HuH-7 (cell line): ENCODE results near the gene NTSR1.

Experiments
- DNase-seq: peaks from one replicate; pipeline ENCODE4 v3.0.0; 2011; ENCODE audit warnings: low spot score

The NTSR1 gene

GRCh38 chr20:62740286-62741141 lies 31.9 kb downstream of the NTSR1 start:
- no peak for DNase-seq

DNA sequence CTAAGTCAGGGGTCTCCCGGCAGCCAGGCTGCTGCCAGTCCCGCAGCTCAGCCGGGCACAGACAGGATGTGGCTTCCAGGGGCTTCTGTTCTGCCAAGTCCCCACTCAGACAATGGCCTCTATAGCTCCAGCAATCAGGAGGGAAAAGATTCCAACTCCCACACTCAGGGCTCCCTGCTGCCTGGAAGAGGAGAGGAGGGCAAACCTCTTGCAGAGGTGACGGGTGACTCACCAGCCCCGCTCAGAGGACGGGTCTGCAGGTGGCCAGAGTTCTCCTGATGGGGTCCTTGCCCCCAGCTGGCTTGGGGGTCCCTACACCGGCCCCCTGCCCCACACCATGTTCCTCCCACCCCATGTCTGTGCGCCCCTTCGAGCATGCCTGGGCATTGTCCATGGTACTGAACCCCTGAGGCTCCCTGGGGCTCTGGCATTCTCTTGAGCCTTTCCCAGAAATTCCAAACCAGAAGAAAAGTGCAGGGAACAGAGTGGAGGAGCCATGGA lies 32.6 kb downstream of the NTSR1 start:
- no peak for DNase-seq

DNA sequence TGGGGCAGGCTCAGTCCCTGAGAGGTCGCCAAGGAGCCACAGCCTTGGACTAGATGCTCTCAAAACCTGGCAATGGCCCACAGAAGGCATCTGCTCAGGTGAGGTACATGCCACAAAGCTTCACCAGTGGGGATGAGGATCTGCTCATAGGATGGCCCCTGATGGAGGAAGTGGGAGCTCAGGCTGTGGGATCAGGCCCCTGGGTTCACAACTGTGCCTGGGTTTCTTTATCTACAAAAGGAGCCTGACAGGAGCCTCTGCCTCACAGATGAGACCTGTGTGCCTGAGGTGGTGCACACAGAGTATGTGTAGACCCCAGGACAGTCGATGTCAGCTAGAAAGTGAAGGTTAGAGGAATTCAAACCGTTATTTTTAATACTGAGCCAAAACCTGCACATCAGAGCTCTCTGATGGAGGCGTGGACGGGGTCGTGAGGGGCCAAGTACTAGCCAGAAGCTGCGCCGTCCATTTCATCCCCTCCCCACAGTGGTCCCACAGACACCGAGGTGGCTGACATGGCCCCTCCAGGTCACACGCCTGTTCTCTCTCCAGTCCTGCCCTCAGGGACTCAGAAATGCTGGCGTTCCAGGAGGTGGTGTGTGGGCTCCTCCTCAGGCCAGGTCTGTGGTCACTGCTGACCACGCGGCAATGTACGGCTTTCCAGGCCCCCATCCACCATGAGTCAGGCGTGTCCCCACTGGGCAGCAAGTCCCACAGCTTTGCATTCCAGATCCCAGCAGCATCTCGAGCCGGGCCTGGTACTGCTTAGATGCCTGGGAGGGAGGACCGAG lies 33.3 kb downstream of the NTSR1 start:
- no peak for DNase-seq

GRCh38 chr20:62742550-62742949 lies 33.9 kb downstream of the NTSR1 start:
- DNase-seq, result no peak

DNA sequence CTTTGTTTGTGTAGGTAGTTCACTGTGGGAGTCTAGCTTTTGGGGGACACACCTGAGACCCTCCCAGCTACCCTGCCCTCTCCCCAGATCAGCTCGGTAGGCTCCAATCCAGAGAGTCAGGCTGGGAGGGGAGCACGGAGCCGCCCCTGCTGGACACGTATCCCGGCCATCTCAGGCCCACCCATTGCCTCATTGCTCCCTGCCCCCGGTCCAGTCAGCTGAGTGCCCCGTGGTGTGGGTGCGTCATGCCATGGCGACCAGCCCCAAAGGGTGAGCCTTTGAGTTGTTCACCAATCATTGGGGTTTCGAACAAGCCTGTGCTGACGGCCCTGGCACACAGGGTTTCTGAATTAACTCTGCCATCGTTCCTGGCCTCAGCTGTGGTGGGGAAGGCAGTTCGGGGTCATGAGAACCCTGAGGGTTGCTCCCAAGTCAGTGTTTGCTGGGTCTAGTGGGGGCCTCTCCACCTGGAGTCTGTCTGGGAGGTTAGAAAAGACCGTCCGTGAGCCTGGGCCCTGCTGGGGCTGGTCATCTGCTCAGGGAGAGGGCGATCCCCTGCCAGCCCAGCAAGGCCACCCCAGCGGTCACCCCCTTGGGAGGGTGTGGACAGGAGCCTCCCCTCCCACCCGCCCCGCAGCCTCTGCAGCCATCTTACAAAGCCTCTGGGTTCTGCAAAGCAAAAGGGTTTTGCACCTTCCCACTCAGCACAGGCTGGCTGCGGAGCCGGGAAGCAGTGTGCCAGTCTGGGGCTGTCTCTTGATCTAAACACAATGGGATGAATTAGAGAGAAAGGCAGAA lies 34.5 kb downstream of the NTSR1 start:
- DNase-seq, result no peak

DNA sequence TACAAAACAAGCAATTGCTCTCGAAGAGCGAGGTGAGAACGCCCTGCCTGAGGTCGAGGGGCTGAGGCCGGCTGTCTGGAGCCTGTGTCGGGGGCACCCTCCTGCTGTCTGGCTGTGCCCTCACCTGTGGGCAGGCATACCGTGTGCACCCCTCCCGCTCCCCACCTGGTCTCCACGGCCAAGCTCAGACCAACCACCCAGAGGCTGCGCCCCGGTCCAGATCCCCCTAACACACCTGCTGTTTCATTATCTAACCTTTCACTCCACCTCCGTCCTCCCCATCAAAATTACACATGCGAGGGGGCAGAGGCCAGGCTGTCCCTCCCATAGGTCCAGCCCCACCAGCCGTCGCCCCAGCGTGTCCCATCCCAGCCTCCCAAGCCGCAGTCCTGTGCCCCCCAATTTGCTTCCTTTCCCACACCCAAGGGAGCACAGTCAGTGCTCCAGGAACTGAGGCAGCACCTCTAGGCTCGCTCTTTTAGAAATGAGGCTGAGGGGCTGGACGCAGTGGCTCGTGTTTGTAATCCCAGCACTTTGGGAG lies 35.2 kb downstream of the NTSR1 start:
- DNase-seq, result no peak

- no peak for DNase-seq
Observed at GRCh38 chr20:62744741-62745191, 36.1 kb downstream of the NTSR1 start.

DNA sequence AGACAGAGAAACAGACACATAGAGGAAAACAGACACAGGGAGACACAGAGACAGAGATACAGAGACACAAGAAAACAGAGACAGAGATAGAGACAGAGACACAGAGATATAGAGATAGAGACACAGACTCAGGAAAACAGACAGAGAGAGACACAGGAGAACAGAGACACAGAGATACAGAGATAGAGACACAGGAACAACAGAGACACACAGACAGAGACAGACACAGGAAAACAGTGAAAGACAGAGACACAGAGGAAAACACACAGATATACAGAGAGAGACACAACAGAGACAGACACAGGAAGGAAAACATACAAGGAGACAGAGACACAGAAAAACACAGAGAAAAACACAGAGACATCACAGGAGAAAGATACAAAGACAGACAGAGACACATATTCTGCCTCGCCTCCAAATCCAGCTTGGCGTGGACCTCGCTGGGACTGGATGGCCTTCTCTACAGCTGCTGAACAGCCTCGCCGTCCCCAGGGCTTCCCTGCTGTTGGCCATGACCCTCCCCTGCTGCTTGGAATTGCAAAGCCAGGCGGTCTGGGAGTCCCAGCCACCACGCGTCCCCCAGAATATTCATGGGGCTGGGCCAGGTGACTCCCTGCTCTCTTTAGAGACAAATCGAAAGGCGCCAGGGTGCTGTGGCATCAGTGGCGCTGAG lies 36.8 kb downstream of the NTSR1 start:
- no peak for DNase-seq

- no peak for DNase-seq
Observed at GRCh38 chr20:62745952-62746288, 37.3 kb downstream of the NTSR1 start.

DNA sequence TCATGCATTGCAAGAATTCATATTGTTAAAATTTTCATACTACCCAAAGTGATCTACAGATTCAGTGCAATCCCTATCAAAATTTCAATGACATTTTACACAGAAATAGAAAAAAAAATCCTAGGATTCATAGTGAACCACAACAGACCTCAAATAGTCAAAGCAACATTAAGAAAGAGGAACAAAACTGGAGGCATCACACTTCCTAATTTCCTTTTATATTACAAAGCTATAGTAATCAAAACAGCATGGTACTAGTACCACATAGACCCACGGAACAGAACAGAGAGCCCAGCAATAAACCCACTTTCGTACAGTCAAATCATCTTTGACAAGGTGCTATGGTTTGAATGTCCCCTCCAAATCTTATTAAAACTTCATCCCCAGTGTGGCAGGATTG lies 39.7 kb downstream of the NTSR1 start:
- no peak for DNase-seq

- no peak for DNase-seq
Observed at GRCh38 chr20:62749851-62750445, 41.3 kb downstream of the NTSR1 start.

GRCh38 chr20:62751551-62752150 lies 43.0 kb downstream of the NTSR1 start:
- no peak for DNase-seq

DNA sequence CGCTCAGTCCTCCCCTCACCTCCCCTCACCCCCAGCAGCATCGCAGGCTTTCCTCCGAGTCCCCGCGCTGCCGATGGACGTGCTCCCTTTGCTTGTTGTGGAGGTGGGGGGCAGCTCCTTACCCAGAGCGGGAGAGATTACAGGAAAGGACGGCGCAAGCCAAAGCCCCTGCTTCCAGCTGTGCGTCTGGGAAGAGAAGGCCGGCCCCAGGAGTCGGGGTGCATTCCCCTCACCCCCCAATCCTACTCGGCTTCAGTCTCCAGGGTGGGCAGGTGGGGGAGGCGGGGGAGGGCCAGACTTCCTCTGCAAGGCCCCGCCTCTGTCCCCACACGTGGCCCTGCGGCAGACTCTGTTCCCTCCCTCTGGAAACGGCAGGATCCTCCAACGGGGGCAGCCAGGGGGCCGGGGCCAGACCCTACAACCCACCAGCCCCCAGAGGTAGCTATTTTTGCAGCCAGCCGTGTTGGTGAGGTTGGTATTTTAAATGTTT lies 43.6 kb downstream of the NTSR1 start:
- no peak for DNase-seq

- DNase-seq, result no peak
Observed at GRCh38 chr20:62752671-62753501, 44.2 kb downstream of the NTSR1 start.

GRCh38 chr20:62753626-62754025 lies 45.0 kb downstream of the NTSR1 start:
- no peak for DNase-seq

GRCh38 chr20:62754122-62754990 lies 45.7 kb downstream of the NTSR1 start:
- no peak for DNase-seq

GRCh38 chr20:62754991-62755356 lies 46.3 kb downstream of the NTSR1 start:
- no peak for DNase-seq
